NCI-H510A treated with DMSO at 0.1 percent for 48 hours (cell line): ENCODE results near the gene HBQ1.
"Not testable (repeated sequence)": the region's sequence is repeated elsewhere in the genome, so short reads cannot be mapped to it uniquely, and the experiment has no call there.

Experiments
- DNase-seq: peaks from one replicate; lab custom pipeline; 2025; lab: John Stamatoyannopoulos, UW

HBQ1 gene

GRCh38 chr16:180101-180675 lies at the start of gene HBQ1:
TSS of gene HBQ1 (plus strand) at chr16:180459. CDS start at chr16:180487, 28 bp downstream.
- no peak for DNase-seq

GRCh38 chr16:130533-131173 lies 49.6 kb upstream of the HBQ1 start:
- DNase-seq = no peak

GRCh38 chr16:132120-132519 lies 48.1 kb upstream of the HBQ1 start:
- no peak for DNase-seq

GRCh38 chr16:133716-134115 lies 46.5 kb upstream of the HBQ1 start:
- DNase-seq = no peak

DNA sequence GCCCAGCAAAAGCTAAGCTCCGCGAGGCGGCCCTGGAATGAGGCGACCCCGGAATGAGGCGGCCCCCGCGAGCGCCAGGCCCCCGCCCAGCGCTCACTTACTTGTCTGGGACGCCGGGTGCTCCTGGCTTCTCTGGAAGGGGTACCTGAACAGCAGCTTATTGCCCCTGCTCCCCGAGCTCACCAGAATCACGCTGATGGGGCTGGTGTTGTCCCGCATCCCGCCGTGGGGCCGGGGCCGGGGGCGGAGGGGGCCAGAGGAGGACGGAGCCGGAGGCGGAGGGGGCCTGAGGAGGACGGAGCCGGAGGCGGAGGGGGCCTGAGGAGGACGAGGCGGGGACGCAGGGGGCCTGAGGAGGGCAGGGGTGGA lies 42.2 kb upstream of the HBQ1 start:
- no peak for DNase-seq

GRCh38 chr16:140175-140857 lies 39.9 kb upstream of the HBQ1 start:
- no peak for DNase-seq

- no peak for DNase-seq
Observed at GRCh38 chr16:142405-142967, 37.8 kb upstream of the HBQ1 start.

- no peak for DNase-seq
Observed at GRCh38 chr16:143047-143446, 37.2 kb upstream of the HBQ1 start.

GRCh38 chr16:143456-143855 lies 36.8 kb upstream of the HBQ1 start:
- no peak for DNase-seq

DNA sequence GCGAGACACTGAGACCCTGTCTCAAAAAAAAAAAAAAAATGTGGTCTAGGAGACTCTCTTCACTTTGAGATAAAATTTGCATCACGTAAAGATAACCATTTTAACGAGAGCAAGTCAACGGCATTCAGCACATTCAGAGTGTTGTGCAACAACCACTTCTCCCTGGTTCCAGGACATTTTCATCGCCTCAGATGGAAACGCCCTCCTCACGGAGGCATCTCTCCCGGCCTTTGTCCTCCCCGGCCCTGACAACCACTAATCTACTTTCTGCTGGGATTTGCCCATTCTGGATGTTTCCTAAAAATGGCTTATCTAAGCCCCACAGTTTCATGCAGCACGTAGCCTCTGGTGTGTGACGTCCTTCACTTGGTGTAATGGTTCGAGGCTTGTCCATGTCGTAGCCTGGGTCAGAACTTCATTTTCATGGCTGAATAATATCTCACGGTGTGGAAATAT lies 35.4 kb upstream of the HBQ1 start:
- no peak for DNase-seq

GRCh38 chr16:146646-147045 lies 33.6 kb upstream of the HBQ1 start:
- no peak for DNase-seq

DNA sequence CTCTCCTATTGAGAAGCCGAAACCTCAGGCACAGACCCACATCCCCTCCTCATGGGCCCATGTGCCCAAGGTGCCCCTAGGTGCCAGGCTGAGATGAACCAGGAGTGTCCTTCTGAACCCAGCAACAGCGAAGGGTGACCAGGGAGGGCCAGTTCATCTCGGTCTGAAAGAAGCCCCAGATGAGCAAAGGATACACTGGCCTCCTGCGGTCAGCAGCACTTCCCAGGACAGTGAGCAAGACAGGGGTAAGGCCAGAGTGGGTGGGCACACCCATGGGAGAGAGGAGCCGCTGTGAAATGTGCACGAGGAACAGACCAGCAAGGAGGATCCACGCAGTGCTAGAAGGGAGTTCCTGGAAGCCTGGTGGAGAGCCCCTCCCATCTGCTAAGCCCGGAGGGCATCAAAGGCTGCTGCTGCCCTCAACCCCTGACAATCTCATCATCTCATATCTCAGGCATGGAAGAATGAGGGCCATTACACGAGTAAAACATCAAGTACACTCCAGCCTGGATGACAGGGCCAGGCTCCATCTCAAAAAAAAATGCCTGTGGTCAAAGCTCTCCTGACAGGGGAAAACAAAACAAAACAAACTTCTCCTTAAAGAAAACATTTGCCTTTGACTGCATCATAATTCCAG lies 31.1 kb upstream of the HBQ1 start:
- DNase-seq = no peak

DNA sequence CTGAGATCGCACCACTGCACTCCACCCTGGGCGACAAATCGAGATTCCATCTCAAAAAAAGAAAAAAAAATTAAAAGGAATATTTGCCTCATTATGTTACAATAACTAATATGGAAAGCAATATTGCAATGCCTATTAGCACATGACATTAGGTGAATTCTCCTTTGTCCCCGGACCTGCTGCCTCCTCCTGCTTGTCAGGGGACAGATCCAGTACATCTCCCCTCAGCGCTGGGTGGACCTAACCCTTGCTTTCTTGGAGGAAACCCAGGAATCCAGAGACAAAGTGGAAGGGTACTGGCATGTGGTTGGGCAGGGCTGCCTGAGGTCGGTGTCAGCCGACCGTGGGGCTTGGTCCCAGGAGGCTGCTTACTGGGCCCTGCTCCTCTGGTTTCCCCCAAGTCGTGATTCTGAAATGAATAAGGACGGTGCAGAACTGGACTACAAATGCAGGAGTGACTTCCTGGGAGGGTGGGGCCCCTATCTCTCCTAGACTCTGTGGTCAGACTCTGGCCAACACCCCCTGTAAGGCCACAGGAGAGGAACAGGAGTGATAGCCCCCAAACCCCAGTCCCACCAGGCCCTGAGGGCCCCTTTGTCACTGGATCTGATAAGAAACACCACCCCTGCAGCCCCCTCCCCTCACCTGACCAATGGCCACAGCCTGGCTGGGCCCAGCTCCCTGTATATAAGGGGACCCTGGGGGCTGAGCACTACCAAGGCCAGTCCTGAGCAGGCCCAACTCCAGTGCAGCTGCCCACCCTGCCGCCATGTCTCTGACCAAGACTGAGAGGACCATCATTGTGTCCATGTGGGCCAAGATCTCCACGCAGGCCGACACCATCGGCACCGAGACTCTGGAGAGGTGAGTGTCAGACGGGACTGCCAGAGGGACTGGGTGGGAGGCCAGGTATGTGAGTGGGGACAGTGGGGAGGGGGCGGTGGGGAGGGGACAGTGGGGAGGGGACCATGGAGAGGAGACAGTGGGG lies 27.8 kb upstream of the HBQ1 start, which contains the start of gene HBZ:
Gene HBZ (plus strand): TSS at position 504 of the 988 bp plus-strand sequence. CDS start 266 bp downstream, at position 770.
- no peak for DNase-seq

GRCh38 chr16:153129-153521 lies 27.1 kb upstream of the HBQ1 start:
- not testable (repeated sequence) for DNase-seq

DNA sequence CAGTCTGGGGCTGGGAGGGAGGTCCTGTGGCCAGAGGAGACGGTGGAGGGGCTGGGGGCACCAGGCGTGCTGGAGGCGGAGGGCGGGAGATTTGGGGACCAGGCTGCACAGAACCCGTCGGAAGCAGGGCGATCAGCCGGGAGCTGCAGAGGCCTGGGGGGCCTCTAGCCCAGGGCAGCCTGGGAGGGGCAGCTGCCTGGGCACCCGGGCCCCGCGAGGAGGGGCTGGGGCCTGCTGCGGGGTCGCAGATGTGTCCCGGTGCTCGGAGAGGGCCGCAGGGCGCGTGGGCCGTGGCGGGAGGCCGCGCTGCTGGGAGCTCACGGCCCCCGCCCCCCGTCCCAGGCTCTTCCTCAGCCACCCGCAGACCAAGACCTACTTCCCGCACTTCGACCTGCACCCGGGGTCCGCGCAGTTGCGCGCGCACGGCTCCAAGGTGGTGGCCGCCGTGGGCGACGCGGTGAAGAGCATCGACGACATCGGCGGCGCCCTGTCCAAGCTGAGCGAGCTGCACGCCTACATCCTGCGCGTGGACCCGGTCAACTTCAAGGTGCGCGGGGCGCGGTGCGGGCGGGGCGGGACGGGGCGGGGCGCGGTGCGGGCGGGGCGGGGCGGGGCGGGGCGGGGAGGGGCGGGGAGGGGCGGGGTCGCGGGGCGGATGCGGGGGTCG lies 26.6 kb upstream of the HBQ1 start:
- not testable (repeated sequence) for DNase-seq

DNA sequence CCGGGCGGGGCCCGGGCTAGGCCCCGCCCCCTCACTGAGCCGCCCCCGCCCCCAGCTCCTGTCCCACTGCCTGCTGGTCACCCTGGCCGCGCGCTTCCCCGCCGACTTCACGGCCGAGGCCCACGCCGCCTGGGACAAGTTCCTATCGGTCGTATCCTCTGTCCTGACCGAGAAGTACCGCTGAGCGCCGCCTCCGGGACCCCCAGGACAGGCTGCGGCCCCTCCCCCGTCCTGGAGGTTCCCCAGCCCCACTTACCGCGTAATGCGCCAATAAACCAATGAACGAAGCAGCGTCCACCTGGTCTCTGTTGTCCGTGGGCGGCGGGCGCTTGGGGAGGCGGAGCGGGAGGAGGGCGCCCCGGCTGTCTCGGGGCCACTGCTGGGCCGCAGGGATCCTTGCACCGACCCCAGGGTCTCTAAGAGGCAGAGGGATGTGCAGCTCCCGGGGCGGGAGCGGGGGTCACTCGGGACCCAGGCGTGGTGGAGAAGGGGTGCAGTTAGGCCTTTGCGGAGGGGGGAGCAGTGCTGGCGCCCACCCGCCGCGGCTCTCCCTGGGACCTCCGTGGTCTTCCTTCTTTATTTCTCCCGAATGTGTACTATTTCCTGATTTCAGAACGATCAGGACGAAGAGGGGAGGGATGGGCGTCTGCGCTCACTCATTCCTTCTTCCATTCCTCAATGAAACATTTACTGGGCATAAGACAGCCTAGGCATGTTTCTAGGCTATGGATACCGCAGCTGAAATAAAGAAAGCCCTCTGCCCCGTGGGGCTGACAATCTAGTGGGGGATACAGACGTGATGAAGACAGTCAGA lies 25.8 kb upstream of the HBQ1 start:
- no peak for DNase-seq

- DNase-seq = no peak
Observed at GRCh38 chr16:155031-155398, 25.2 kb upstream of the HBQ1 start.

DNA sequence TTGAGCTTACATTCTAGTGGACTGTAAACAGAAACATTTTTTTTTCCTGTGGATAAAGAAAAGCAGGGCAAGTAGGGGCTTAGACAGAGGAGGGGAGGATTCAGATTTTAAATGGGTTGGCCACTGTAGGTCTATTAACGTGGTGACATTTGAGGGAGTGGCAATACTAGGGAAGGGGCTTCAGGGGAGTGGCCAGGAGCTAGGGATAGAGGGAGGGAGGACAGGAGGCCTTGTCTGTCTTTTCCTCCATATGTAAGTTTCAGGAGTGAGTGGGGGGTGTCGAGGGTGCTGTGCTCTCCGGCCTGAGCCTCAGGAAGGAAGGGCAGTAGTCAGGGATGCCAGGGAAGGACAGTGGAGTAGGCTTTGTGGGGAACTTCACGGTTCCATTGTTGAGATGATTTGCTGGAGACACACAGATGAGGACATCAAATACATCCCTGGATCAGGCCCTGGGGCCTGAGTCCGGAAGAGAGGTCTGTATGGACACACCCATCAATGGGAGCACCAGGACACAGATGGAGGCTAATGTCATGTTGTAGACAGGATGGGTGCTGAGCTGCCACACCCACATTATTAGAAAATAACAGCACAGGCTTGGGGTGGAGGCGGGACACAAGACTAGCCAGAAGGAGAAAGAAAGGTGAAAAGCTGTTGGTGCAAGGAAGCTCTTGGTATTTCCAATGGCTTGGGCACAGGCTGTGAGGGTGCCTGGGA lies 21.0 kb upstream of the HBQ1 start:
- DNase-seq = no peak

- not testable (repeated sequence) for DNase-seq
Observed at GRCh38 chr16:160242-160641, 20.0 kb upstream of the HBQ1 start.
